HT-29 (cell line): ENCODE measurements around the gene MORC2. TPM values are rescaled to one million over a fixed set of nuclear protein-coding genes. Genes with fewer than 3 reads are reported as not detected.

Experiments used
- DNase-seq: peaks from one replicate; pipeline ENCODE4 v3.0.0-alpha.2; 2015; ENCODE audit warnings: low spot score
- total RNA-seq: library from RNA; depleted of rRNA; stranded (reverse); fragments of >200 nt; shearing (Covaris generic); gene quantifications from 2 replicates; pipeline ENCODE4 v1.2.3, GENCODE V29; 2014; rRNA removed

MORC2 gene
- 22.9 and 25.2 TPM in 2 replicates for total RNA-seq

- DNase-seq = peak; percentile 65
Measured at GRCh38 chr22:30968015-30968923, at the start of gene MORC2. Gene MORC2 (minus strand): TSS chr22:30968774. CDS start chr22:30967889, 885 bp downstream.

GRCh38 chr22:31005535-31005934 is 37.0 kb upstream of the MORC2 start:
- no peak for DNase-seq

- DNase-seq = no peak
Measured at GRCh38 chr22:31001124-31001770, 32.7 kb upstream of the MORC2 start.

GRCh38 chr22:30998329-30998728 is 29.8 kb upstream of the MORC2 start:
- no peak for DNase-seq

- no peak for DNase-seq
Measured at GRCh38 chr22:30996462-30996861, 27.9 kb upstream of the MORC2 start.

GRCh38 chr22:30994960-30995359 is 26.4 kb upstream of the MORC2 start:
- DNase-seq = no peak

- no peak for DNase-seq
Measured at GRCh38 chr22:30992565-30992964, 24.0 kb upstream of the MORC2 start.

GRCh38 chr22:30990690-30991089 is 22.1 kb upstream of the MORC2 start:
- no peak for DNase-seq

GRCh38 chr22:30989474-30989873 is 20.9 kb upstream of the MORC2 start:
- DNase-seq = no peak

- DNase-seq = no peak
Measured at GRCh38 chr22:30985561-30986208, 17.1 kb upstream of the MORC2 start.

- DNase-seq = peak; percentile 7
Measured at GRCh38 chr22:30984317-30984716, 15.7 kb upstream of the MORC2 start.

GRCh38 chr22:30982512-30982911 is 13.9 kb upstream of the MORC2 start:
- DNase-seq = no peak

GRCh38 chr22:30979932-30980331 is 11.4 kb upstream of the MORC2 start:
- DNase-seq = no peak

GRCh38 chr22:30978304-30978962 is 9.9 kb upstream of the MORC2 start:
- no peak for DNase-seq

- no peak for DNase-seq
Measured at GRCh38 chr22:30970356-30970746, 1.8 kb upstream of the MORC2 start.

GRCh38 chr22:30969532-30970355 is 1.2 kb upstream of the MORC2 start:
- peak; percentile 24 for DNase-seq

GRCh38 chr22:30968924-30969531 is 454 bp upstream of the MORC2 start, which contains the start of gene TUG1:
Gene TUG1 (plus strand): TSS chr22:30969265.
- peak; percentile 91 for DNase-seq

GRCh38 chr22:30964858-30965257 is 3.7 kb downstream of the MORC2 start:
- DNase-seq = no peak

GRCh38 chr22:30955153-30955552 is 13.4 kb downstream of the MORC2 start:
- DNase-seq = no peak

GRCh38 chr22:30953206-30953605 is 15.4 kb downstream of the MORC2 start:
- no peak for DNase-seq
